ENCODE measurements around the gene DNAJC12. TPM values are rescaled to one million over a fixed set of nuclear protein-coding genes. Genes with fewer than 3 reads are reported as not detected.
"Not testable (repeated sequence)": the region's sequence is repeated elsewhere in the genome, so short reads cannot be mapped to it uniquely, and the experiment has no call there.

Gene DNAJC12
- total RNA-seq, result 1 to 10 TPM; 6.3 to 8.8 (median 8.8) TPM
- long read RNA-seq, donor 1, partial matches to known transcripts, result 3 of 4 reads
- long read RNA-seq, donor 1, other reads (novel, unspliced or antisense), result 0 of 4 reads
- long read RNA-seq, donor 2, transcript DNAJC12-201 (5 exons, 1,201 nt), result major isoform, 6 of 8 reads
- long read RNA-seq, donor 2, partial matches to known transcripts, result 0 of 8 reads
- long read RNA-seq, donor 2, other reads (novel, unspliced or antisense), result 1 of 8 reads

- no peaks in the 10 kb centered on the region for H3K9me3 ChIP-seq
- TF ChIP-seq CTCF (IDR thresholded peaks at IDR 0.05), result no peak
- H3K4me1 ChIP-seq (ENCODE audit: low read depth), result no peaks in the 10 kb centered on the region
- intact Hi-C loops (cut with DNase I, micrococcal nuclease), result no loop called here
- ATAC-seq (peak; percentile 96), DNase-seq (peak in 1 of 3 donors; percentile 37)
- H3K36me3 ChIP-seq (ENCODE audit: low read depth), result no peaks in the 10 kb centered on the region
- H3K4me3 ChIP-seq, result no peak within 1 kb of the TSS
These were observed at the start of gene DNAJC12 for GRCh38 chr10:67837541-67838314. TSS of gene DNAJC12 (minus strand) at chr10:67838188. CDS start at chr10:67838011, 177 bp downstream.

- ATAC-seq (peak; percentile 80), DNase-seq (peak; percentile 84 to 91 (median 90))
- no peaks in the 10 kb centered on the region for H3K36me3 ChIP-seq (ENCODE audit: low read depth)
- peaks cover 17% of the 10 kb centered on the region for H3K4me1 ChIP-seq (ENCODE audit: low read depth)
- H3K4me3 ChIP-seq, result peak overlapping the region; percentile 35
- intact Hi-C loops (cut with DNase I, micrococcal nuclease), result no loop called here
- no peak for TF ChIP-seq CTCF (IDR thresholded peaks at IDR 0.05)
- H3K9me3 ChIP-seq, result no peaks in the 10 kb centered on the region
These were observed 47.1 kb upstream of the DNAJC12 start for GRCh38 chr10:67884842-67885670.

- Histone ChIP-seq H3K9me3 (no peaks in the 10 kb centered on the region), H3K4me1 (ENCODE audit: low read depth) (peaks cover 14% of the 10 kb centered on the region), H3K36me3 (ENCODE audit: low read depth) (no peaks in the 10 kb centered on the region), H3K4me3 (peak within 1 kb of the TSS; percentile 35)
- ATAC-seq (peak; percentile 91), DNase-seq (peak; percentile 97 to 99 (median 98))
- intact Hi-C loops (cut with DNase I, micrococcal nuclease), result no loop called here
- no peak for TF ChIP-seq CTCF (IDR thresholded peaks at IDR 0.05)
These were observed 46.4 kb upstream of the DNAJC12 start, which contains the start of gene SIRT1 for GRCh38 chr10:67884313-67884841. TSS of gene SIRT1 (plus strand) at chr10:67884656. CDS start at chr10:67884722, 66 bp downstream.

GRCh38 chr10:67883710-67884312 lies 45.8 kb upstream of the DNAJC12 start:
- intact Hi-C loops (cut with DNase I, micrococcal nuclease), result no loop called here
- peak in 1 of 3 donors; percentile 29 for DNase-seq
- peak overlapping the region; percentile 35 for H3K4me3 ChIP-seq
- H3K9me3 ChIP-seq, result no peaks in the 10 kb centered on the region
- H3K4me1 ChIP-seq (ENCODE audit: low read depth), result peaks cover 12% of the 10 kb centered on the region
- no peak for TF ChIP-seq CTCF (IDR thresholded peaks at IDR 0.05)
- no peaks in the 10 kb centered on the region for H3K36me3 ChIP-seq (ENCODE audit: low read depth)
- ATAC-seq, result peak; percentile 32

GRCh38 chr10:67878133-67878532 lies 40.1 kb upstream of the DNAJC12 start:
- H3K9me3 ChIP-seq, result no peaks in the 10 kb centered on the region
- no peaks in the 10 kb centered on the region for H3K4me1 ChIP-seq (ENCODE audit: low read depth)
- H3K36me3 ChIP-seq (ENCODE audit: low read depth), result no peaks in the 10 kb centered on the region
- no peak for DNase-seq
- intact Hi-C loops (cut with DNase I, micrococcal nuclease), result no loop called here
- H3K4me3 ChIP-seq, result no peak overlapping the region
- no peak for TF ChIP-seq CTCF (IDR thresholded peaks at IDR 0.05)
- ATAC-seq, result no peak

- H3K4me1 ChIP-seq (ENCODE audit: low read depth); DNase-seq; H3K9me3 ChIP-seq; ATAC-seq; H3K4me3 ChIP-seq; H3K36me3 ChIP-seq (ENCODE audit: low read depth); intact Hi-C loops (cut with DNase I, micrococcal nuclease): not testable (repeated sequence)
These were observed 39.4 kb upstream of the DNAJC12 start for GRCh38 chr10:67877421-67877820.
